Panc1 (cell line): ENCODE measurements around the gene C16orf74.

Experiments
- POLR2AphosphoS5 ChIP-seq: IDR thresholded peaks from 2 replicates; pipeline ENCODE4 v1.6.1; 2012; ENCODE audit warnings: mild to moderate bottlenecking, low read depth, low read length, moderate library complexity
- TCF7L2 ChIP-seq: IDR thresholded peaks from 2 replicates; pipeline ENCODE4 v1.6.1; 2011; ENCODE audit warnings: mild to moderate bottlenecking, low read depth, low read length, inconsistent platforms
- TF ChIP-seq, protein P1 (sequence below): fragments of 450-650 bp; IDR thresholded peaks from 2 replicates; pipeline ENCODE4 v1.5.1; 2017; ENCODE audit warnings: mild to moderate bottlenecking
- TF ChIP-seq, protein P2 (sequence below), 2 experiments: IDR thresholded peaks; 2 replicates each; pipeline ENCODE4 v1.6.1; 2011 to 2012; ENCODE audit warnings: low read depth in 2 of 2, control low read depth in 1 of 2, low read length in 1 of 2, mild to moderate bottlenecking in 1 of 2, moderate library complexity in 1 of 2; ENCODE audit not compliant: insufficient read depth in 1 of 2

DNA sequence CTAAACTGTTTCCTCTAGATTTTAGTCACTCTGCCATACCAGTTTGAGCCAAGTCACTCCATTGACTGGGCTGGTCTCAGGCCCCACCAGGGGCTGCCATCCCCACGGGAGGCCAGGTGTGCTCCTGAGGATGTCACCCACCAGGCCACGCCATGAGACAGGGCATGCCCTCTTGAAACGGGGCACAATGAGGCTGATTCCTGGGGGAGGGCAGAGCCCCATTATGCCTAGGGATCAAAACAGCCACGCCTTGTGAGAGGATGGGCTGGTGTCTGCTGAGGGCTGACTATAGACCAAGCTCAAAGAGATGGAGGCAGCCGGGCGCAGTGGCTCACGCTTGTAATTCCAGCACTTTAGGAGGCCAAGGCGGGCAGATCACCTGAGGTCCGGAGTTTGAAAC, 83.6 kb downstream of the C16orf74 start:
- TF ChIP-seq, protein P1, sequence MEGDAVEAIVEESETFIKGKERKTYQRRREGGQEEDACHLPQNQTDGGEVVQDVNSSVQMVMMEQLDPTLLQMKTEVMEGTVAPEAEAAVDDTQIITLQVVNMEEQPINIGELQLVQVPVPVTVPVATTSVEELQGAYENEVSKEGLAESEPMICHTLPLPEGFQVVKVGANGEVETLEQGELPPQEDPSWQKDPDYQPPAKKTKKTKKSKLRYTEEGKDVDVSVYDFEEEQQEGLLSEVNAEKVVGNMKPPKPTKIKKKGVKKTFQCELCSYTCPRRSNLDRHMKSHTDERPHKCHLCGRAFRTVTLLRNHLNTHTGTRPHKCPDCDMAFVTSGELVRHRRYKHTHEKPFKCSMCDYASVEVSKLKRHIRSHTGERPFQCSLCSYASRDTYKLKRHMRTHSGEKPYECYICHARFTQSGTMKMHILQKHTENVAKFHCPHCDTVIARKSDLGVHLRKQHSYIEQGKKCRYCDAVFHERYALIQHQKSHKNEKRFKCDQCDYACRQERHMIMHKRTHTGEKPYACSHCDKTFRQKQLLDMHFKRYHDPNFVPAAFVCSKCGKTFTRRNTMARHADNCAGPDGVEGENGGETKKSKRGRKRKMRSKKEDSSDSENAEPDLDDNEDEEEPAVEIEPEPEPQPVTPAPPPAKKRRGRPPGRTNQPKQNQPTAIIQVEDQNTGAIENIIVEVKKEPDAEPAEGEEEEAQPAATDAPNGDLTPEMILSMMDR, result no peak
- TF ChIP-seq POLR2AphosphoS5, result no peak
- no peak for TF ChIP-seq TCF7L2
- TF ChIP-seq, protein P2, sequence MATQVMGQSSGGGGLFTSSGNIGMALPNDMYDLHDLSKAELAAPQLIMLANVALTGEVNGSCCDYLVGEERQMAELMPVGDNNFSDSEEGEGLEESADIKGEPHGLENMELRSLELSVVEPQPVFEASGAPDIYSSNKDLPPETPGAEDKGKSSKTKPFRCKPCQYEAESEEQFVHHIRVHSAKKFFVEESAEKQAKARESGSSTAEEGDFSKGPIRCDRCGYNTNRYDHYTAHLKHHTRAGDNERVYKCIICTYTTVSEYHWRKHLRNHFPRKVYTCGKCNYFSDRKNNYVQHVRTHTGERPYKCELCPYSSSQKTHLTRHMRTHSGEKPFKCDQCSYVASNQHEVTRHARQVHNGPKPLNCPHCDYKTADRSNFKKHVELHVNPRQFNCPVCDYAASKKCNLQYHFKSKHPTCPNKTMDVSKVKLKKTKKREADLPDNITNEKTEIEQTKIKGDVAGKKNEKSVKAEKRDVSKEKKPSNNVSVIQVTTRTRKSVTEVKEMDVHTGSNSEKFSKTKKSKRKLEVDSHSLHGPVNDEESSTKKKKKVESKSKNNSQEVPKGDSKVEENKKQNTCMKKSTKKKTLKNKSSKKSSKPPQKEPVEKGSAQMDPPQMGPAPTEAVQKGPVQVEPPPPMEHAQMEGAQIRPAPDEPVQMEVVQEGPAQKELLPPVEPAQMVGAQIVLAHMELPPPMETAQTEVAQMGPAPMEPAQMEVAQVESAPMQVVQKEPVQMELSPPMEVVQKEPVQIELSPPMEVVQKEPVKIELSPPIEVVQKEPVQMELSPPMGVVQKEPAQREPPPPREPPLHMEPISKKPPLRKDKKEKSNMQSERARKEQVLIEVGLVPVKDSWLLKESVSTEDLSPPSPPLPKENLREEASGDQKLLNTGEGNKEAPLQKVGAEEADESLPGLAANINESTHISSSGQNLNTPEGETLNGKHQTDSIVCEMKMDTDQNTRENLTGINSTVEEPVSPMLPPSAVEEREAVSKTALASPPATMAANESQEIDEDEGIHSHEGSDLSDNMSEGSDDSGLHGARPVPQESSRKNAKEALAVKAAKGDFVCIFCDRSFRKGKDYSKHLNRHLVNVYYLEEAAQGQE (IDR thresholded peaks at IDR 0.05; ENCODE audit: insufficient read depth in 1 of 2, low read depth in 2 of 2, low read length in 1 of 2), result no peak
